ENCODE results near the gene TIMM10B. TPM values are rescaled to one million over a fixed set of nuclear protein-coding genes. Genes with fewer than 3 reads are reported as not detected.
A peak's percentile ranks its signal among the peaks of the same experiment; 100 is the strongest.

Gene TIMM10B
- total and polyA plus RNA-seq, 2 of the 13 experiments (the other 11 are each of a cell fraction or from before 2014, with no cell fraction given), result 34.9 to 39.5 TPM

- ATAC-seq (no peak), FAIRE-seq (no peak), DNase-seq (ENCODE audit: low spot score) (no peak)
- in situ Hi-C loops (cut with HindIII; ENCODE audit: extremely low pct_ligation_motif_present, low pct_unique_long_range_greater_than_20kb), result no loop called here
- Histone ChIP-seq H3K27ac (ENCODE audit: extremely low read length, insufficient read depth, low read length) (no peak within 1 kb of the TSS), H3K79me2 (ENCODE audit: insufficient read depth, low read length) (no peaks in the 10 kb centered on the region), H3K9ac (ENCODE audit: insufficient read depth, low read depth, low read length) (no peak within 1 kb of the TSS), H3K9me3 (ENCODE audit: low read length) (no peaks in the 10 kb centered on the region), H2AFZ (ENCODE audit: low read length) (no peak within 1 kb of the TSS), H3K36me3 (replicated peaks in 1 of 2; ENCODE audit: control insufficient read depth in 1 of 2, insufficient read depth in 2 of 2, low read length in 2 of 2) (peaks cover 6 to 16% of the 10 kb centered on the region in 2 experiments), H4K20me1 (ENCODE audit: insufficient read depth, low read length) (no peaks in the 10 kb centered on the region), H3K4me1 (ENCODE audit: insufficient read depth, low read length) (no peaks in the 10 kb centered on the region), H3K4me3 (replicated peaks in 1 of 3; ENCODE audit: insufficient read depth in 1 of 3, low read depth in 2 of 3, low read length in 3 of 3) (no peak within 1 kb of the TSS), H3K27me3 (ENCODE audit: control insufficient read depth in 1 of 2, insufficient read depth in 2 of 2, low read length in 2 of 2) (no peaks in the 10 kb centered on the region), H3K4me2 (ENCODE audit: low read depth, low read length) (no peak within 1 kb of the TSS)
- ChIA-PET POLR2A (no interaction called here), CTCF (ENCODE audit: low intra/inter-chr PET ratio, low total read pairs) (no interaction called here)
- TF ChIP-seq ZNF3 (CRISPR knock-in tag; IDR thresholded peaks at IDR 0.05), result no peak
- TF ChIP-seq JUND (CRISPR knock-in tag; IDR thresholded peaks at IDR 0.05), result no peak
- TF ChIP-seq, protein P1, sequence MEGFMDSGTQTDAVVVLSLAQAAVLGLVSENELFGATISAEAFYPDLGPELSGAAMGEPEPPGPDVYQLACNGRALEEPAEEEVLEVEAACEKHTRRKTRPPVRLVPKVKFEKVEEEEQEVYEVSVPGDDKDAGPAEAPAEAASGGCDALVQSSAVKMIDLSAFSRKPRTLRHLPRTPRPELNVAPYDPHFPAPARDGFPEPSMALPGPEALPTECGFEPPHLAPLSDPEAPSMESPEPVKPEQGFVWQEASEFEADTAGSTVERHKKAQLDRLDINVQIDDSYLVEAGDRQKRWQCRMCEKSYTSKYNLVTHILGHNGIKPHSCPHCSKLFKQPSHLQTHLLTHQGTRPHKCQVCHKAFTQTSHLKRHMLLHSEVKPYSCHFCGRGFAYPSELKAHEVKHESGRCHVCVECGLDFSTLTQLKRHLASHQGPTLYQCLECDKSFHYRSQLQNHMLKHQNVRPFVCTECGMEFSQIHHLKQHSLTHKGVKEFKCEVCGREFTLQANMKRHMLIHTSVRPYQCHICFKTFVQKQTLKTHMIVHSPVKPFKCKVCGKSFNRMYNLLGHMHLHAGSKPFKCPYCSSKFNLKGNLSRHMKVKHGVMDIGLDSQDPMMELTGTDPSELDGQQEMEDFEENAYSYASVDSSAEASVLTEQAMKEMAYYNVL (CRISPR knock-in tag; IDR thresholded peaks at IDR 0.05; ENCODE audit: borderline replicate concordance), result no peak
- no TSS peak for BruUV-seq (replicated peaks)
- intact Hi-C loops (cut with micrococcal nuclease; ENCODE audit: unreplicated experiment), result no loop called here
- 93% methylated on average over 32 of the region's 33 CpGs for WGBS (ENCODE audit: low lambda C conversion rate)
Measured at GRCh38 chr11:6497069-6497839, 16.0 kb downstream of the TIMM10B start, which contains the start of gene DNHD1. TSS of gene DNHD1 (plus strand) at chr11:6497280. CDS start at chr11:6498216, 936 bp downstream.

GRCh38 chr11:6498121-6498520, 16.8 kb downstream of the TIMM10B start:
- H3K79me2 ChIP-seq (ENCODE audit: insufficient read depth, low read length), result no peaks in the 10 kb centered on the region
- H3K9me3 ChIP-seq (ENCODE audit: low read length), result no peaks in the 10 kb centered on the region
- H4K20me1 ChIP-seq (ENCODE audit: insufficient read depth, low read length), result no peaks in the 10 kb centered on the region
- intact Hi-C loops (cut with micrococcal nuclease; ENCODE audit: unreplicated experiment) (no loop called here), in situ Hi-C loops (cut with HindIII; ENCODE audit: extremely low pct_ligation_motif_present, low pct_unique_long_range_greater_than_20kb) (no loop called here)
- WGBS (ENCODE audit: low lambda C conversion rate), result 50% methylated on average over 2 of the region's 7 CpGs
- no peak overlapping the region for H3K27ac ChIP-seq (ENCODE audit: extremely low read length, insufficient read depth, low read length)
- FAIRE-seq (no peak), ATAC-seq (peak; percentile 37; the same call in 2 of the 3 replicates), DNase-seq (ENCODE audit: low spot score) (no peak)
- H3K4me1 ChIP-seq (ENCODE audit: insufficient read depth, low read length), result no peaks in the 10 kb centered on the region
- POLR2A ChIA-PET, result no interaction called here
- no peak overlapping the region for H3K9ac ChIP-seq (ENCODE audit: insufficient read depth, low read depth, low read length)
- BruUV-seq (replicated peaks), result no TSS peak
- no peaks in the 10 kb centered on the region for H3K27me3 ChIP-seq (ENCODE audit: control insufficient read depth in 1 of 2, insufficient read depth in 2 of 2, low read length in 2 of 2)
- H3K4me2 ChIP-seq (ENCODE audit: low read depth, low read length), result no peak overlapping the region
- CTCF ChIA-PET (ENCODE audit: low intra/inter-chr PET ratio, low total read pairs), result no interaction called here
- H3K4me3 ChIP-seq (replicated peaks in 1 of 3; ENCODE audit: insufficient read depth in 1 of 3, low read depth in 2 of 3, low read length in 3 of 3), result no peak overlapping the region
- peaks cover 8 to 23% of the 10 kb centered on the region in 2 experiments for H3K36me3 ChIP-seq (replicated peaks in 1 of 2; ENCODE audit: control insufficient read depth in 1 of 2, insufficient read depth in 2 of 2, low read length in 2 of 2)
- H2AFZ ChIP-seq (ENCODE audit: low read length), result no peak overlapping the region
- TF ChIP-seq, protein P2, sequence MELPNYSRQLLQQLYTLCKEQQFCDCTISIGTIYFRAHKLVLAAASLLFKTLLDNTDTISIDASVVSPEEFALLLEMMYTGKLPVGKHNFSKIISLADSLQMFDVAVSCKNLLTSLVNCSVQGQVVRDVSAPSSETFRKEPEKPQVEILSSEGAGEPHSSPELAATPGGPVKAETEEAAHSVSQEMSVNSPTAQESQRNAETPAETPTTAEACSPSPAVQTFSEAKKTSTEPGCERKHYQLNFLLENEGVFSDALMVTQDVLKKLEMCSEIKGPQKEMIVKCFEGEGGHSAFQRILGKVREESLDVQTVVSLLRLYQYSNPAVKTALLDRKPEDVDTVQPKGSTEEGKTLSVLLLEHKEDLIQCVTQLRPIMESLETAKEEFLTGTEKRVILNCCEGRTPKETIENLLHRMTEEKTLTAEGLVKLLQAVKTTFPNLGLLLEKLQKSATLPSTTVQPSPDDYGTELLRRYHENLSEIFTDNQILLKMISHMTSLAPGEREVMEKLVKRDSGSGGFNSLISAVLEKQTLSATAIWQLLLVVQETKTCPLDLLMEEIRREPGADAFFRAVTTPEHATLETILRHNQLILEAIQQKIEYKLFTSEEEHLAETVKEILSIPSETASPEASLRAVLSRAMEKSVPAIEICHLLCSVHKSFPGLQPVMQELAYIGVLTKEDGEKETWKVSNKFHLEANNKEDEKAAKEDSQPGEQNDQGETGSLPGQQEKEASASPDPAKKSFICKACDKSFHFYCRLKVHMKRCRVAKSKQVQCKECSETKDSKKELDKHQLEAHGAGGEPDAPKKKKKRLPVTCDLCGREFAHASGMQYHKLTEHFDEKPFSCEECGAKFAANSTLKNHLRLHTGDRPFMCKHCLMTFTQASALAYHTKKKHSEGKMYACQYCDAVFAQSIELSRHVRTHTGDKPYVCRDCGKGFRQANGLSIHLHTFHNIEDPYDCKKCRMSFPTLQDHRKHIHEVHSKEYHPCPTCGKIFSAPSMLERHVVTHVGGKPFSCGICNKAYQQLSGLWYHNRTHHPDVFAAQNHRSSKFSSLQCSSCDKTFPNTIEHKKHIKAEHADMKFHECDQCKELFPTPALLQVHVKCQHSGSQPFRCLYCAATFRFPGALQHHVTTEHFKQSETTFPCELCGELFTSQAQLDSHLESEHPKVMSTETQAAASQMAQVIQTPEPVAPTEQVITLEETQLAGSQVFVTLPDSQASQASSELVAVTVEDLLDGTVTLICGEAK (IDR thresholded peaks at IDR 0.05), result no peak
- TF ChIP-seq, protein P2 (CRISPR knock-in tag; IDR thresholded peaks at IDR 0.05), result no peak
